CD4-positive, alpha-beta T cell treated with Interleukin-2 at 100 ng/mL for 4 hours (primary cell): ENCODE results near the gene CBX3.
"Not testable (repeated sequence)": the region's sequence is repeated elsewhere in the genome, so short reads cannot be mapped to it uniquely, and the experiment has no call there.

Experiments
- DNase-seq: peaks from one replicate; pipeline ENCODE4 v3.0.0-alpha.2; 2020; ENCODE audit warnings: low spot score

Gene CBX3

DNA sequence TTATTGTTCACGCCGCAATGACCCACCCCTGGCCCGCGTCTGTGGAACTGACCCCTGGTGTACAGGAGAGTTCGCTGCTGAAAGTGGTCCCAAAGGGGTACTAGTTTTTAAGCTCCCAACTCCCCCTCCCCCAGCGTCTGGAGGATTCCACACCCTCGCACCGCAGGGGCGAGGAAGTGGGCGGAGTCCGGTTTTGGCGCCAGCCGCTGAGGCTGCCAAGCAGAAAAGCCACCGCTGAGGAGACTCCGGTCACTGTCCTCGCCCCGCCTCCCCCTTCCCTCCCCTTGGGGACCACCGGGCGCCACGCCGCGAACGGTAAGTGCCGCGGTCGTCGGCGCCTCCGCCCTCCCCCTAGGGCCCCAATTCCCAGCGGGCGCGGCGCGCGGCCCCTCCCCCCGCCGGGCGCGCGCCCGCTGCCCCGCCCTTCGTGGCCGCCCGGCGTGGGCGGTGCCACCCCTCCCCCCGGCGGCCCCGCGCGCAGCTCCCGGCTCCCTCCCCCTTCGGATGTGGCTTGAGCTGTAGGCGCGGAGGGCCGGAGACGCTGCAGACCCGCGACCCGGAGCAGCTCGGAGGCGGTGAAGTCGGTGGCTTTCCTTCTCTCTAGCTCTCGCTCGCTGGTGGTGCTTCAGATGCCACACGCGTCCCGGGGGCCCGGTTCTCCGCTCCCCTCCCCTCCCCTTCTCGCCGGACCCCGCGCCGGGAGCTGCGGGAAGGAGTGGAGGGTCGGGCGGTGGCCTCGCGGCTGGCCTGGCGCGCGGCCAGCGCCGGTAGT, at the start of gene CBX3:
Gene CBX3, plus strand, starts transcription at position 499 of the 772 bp plus-strand sequence. CDS start 1,254 bp downstream, outside the sequence.
- DNase-seq, result peak; percentile 90

- peak; percentile 83 for DNase-seq
These were observed 49.4 kb upstream of the CBX3 start, which contains the start of gene NFE2L3 for GRCh38 chr7:26151953-26152781. Gene NFE2L3, plus strand, starts transcription at chr7:26152198. Its CDS starts 301 bp downstream, at chr7:26152499.

DNA sequence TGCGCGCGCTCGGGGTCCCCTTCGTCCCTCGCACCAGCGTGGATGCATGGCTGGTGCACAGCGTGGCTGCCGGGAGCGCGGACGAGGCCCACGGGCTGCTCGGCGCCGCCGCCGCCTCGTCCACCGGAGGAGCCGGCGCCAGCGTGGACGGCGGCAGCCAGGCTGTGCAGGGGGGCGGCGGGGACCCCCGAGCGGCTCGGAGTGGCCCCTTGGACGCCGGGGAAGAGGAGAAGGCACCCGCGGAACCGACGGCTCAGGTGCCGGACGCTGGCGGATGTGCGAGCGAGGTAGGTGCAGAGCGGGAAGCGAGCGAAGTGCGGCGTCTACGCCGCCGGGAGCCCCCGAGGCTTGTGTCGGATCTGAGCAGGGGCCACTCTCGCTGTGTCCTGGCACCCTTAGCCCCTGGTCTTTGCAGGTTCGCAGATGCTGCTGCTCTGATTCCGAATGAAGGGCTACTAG, 48.7 kb upstream of the CBX3 start:
- DNase-seq, result not testable (repeated sequence)

DNA sequence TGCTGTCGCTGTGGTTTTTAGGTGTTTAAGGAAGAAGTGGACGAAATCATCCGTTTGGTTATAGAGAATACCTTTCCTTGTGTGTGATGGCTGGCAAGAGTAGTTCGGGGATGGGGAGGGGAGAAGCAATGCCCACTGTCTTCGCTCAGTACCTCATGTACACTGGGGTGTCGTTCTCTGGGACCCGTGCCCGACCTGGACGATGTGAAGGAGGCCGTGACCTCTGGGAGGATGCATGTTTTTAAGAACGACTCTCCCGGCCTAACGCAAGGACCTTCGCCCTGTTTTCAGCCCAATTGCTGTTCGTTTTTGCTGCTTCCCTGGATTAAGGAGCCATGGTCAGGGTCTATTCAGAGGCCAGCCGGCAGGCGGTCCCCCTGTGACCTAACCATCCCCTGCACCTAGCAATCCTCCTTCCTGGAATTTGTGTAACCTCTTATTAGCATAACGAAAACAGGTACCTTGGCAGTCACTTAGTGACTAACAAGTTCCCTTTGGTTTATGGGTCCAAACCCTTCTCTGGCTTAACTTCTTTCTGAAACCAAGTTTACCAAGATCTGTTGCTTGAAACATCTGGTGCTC, 48.2 kb upstream of the CBX3 start:
- DNase-seq, result peak; percentile 54

- DNase-seq, result peak; percentile 56
These were observed 47.4 kb upstream of the CBX3 start for GRCh38 chr7:26153823-26154783.

DNA sequence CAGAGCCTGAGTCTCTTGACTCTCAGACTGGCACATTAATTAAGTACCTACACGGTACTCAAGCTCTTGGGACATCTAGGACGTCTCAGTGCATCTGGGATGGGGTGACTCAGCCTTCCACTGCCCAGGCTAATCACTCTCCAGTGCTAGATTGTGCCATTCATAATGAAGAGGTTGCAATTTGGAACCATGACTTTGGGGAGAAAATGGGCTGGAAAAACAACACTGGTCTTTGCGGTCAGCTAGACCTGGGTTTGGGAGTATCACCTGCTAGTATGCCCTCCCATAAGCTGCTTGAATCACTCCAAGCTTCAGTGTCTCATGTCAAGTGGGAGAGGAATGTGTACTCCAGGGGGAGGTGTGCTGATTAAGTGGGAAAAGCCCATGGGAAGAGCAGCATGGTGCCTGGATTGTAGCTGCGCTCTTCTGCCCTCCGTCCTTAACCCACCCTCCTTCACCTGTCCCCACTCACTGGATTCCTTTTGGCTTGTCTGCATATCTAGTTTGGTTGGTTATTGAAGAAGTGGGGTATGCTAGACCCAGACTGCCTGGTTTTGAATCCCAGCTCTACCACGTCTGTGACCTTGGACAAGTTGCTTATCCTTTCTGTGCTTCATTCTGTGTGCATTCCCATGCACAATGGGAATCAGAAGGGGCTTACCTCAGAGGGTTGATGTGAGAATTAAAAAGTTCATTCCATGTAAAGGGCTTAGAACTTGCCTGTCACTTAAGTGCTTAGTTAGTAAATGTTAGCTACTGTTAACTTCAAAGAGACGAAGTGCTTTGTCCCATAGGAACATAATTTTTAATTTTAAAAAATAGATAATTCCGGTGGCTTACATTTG, 45.8 kb upstream of the CBX3 start:
- no peak for DNase-seq

DNA sequence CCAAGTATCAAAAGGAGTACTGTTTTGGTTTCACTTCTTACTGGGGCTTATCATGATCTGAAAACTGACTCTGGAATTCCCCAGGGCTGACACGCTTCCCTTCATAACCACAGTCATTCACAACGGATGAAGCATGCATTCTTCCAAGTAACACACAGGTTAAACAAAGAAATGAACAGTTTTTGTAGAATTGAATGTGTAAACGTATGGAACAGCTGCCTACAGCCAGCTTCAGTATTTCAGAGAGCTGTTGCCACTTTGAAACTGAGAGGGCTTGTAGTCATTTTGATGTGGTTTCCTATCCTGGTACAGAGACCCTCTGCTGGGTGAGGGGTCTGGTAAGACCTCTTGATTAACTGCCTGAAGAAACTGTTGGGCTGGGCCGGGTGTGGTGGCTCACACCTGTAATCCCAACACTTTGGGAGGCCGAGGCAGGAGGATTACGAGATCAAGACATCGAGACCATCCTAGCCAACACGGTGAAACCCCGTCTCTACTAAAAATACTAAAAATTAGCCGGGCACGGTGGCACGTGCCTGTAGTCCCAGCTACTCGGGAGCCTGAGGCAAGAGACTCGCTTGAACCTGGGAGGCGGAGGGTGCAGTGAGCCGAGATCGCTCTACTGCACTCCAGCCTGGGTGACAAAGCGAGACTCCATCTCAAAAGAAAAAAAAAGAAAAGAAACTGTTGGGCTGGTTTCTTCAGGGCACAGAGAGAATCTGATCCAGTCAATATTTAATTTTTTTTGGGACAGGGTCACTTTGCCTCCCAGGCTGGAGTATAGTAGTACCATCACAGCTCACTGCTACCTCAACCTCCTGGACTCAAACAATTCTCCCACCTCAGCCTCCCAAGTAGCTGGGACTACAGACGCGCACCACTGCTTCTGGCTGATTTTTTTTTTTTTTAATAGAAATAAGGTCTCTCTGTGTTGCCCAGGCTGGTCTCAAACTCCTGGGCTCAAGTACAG, 44.8 kb upstream of the CBX3 start:
- DNase-seq, result peak; percentile 84

- DNase-seq, result no peak
These were observed 43.9 kb upstream of the CBX3 start for GRCh38 chr7:26157520-26158105.

DNA sequence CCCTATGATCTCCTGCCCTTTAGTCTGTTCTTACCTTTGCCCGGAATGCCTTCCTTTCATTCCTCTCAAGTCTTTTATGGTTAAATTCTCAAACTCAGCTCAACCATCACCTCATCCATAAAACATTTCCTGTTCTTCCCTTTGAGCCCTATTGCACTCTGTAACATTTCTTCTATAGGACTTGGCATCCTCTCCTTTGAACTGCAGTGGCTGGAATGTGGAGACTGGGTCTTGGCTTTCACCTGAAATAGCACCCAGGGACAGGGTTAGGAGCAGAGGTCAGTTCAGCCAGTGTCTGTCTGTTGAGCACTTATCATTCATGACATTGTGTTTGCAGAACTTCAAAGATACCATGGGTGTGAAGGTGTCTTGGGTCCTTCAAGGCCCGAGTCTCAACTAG, 42.3 kb upstream of the CBX3 start:
- no peak for DNase-seq

GRCh38 chr7:26160896-26161295, 40.6 kb upstream of the CBX3 start:
- no peak for DNase-seq

- DNase-seq, result no peak
These were observed 39.1 kb upstream of the CBX3 start for GRCh38 chr7:26162431-26162830.

GRCh38 chr7:26163804-26164203, 37.7 kb upstream of the CBX3 start:
- not testable (repeated sequence) for DNase-seq

DNA sequence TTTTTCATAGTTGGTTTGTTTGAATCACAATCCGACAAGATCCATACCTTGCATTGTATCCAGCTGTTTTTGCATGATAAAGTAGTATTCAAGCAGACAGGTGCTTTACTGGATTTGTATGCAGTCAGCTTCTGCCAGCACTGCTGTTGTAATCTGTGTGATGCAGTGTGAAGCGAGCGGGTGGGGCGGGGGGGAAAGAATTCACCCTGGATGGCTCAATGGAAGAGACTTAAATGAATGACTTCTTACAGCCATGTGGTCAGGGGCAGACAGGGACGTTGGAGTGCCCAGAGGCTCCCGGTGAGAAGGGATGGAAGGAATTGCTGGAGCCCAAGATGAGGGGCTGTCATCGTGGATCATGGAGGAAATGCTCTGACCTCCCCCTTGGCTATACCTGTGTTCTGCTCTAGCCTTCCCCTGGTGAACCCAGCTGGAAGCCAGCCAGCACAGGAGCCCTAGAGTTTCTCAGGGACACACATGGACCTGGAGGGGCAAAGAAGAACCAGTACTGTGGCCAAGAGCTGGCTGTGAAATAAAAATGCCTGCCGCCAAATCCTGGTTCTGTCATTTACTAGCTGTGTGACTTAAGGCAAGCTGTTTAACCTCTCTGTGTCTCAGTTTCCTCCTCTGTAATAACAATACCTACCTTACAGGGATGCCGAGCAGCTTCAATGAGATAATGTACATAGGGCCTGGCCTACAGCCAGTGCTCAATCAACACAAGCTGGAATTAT, 35.4 kb upstream of the CBX3 start:
- no peak for DNase-seq

DNA sequence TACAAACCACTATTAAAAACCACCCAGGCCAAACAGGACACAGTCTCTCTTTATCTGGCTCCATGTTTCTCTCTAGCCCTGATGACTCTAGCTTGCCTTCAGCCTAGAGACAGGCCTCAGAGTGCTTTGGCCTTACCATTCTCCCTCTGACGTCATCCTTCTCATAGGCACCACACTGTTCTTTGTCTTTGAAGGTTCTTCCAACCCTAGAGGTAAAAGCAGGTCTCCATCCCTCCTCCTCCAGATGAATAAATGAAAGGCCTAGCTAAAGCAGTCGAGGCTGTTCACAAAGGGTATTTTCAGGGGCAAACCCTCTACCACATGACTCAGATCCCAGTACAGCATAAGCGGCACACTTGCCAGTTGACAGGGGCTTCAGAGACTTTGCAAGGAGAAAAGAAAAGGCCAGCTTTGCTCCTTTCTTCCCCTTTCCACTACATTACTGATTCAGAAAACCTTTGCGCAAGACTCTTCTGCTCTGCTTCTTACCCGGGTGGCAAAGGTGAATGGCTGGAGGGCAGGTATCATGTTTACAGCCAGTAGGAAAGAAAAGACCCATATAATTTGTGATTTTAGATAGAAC, 34.8 kb upstream of the CBX3 start:
- DNase-seq, result no peak

GRCh38 chr7:26167303-26167934, 34.1 kb upstream of the CBX3 start:
- DNase-seq, result peak; percentile 61

GRCh38 chr7:26168458-26169023, 33.0 kb upstream of the CBX3 start:
- DNase-seq, result no peak

DNA sequence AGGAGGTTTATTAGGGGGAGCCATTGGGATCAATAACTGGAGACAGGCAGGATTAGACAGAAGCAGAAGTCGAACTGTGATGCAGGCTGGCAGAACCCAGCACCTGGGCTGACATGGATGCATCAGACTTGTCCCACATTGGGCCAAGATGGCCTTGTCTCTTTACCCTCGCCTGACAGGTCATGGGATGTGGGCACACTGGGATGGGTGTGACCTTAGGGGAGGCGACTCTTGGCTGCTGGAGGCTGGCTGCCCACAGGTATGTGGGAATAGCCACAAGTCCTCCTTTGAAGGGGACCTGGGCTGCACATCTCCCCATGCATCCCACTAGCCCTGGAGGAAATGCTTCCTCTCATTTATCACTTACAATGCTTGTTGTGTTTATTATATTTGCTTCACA, 32.3 kb upstream of the CBX3 start:
- DNase-seq, result no peak
